ENCODE data around the gene IGF2BP3. TPM values are rescaled to one million over a fixed set of nuclear protein-coding genes. Genes with fewer than 3 reads are reported as not detected.
A peak's percentile ranks its signal among the peaks of the same experiment; 100 is the strongest.

IGF2BP3 gene
- total RNA-seq, 1 donor from 2014 or later, result 107 TPM

DNA sequence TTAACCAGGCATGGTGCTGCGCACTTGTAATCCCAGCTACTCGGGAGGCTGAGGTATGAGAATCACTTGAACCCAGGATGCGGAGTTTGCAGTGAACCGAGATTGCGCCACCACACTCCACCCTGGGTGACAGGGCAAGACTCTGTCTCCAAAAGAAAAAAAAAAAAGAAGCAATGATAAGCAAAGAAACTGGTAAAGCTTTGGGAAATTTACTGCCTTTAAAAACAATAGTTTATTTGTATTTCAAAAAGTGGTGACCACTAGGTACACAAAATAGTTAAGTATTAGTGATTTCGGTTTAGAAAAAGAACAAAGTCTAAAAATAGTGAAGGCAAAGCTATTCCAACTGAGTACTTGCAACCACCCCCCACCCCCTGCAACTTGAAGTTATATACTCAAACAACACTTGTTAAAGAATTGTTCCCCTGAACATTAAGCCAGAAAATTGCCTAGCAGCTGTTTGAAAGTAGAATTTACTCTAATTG, 133.4 kb downstream of the IGF2BP3 start:
- no peak overlapping the region for H3K4me3 Mint-ChIP-seq
- no peak for DNase-seq (ENCODE audit: extremely low spot score, unreplicated experiment)
- no peaks in the 10 kb centered on the region for H3K27me3 Mint-ChIP-seq
- no peak overlapping the region for H3K27ac Mint-ChIP-seq
- H3K36me3 Mint-ChIP-seq, result peaks cover 56% of the 10 kb centered on the region
- TF ChIP-seq, protein P1, sequence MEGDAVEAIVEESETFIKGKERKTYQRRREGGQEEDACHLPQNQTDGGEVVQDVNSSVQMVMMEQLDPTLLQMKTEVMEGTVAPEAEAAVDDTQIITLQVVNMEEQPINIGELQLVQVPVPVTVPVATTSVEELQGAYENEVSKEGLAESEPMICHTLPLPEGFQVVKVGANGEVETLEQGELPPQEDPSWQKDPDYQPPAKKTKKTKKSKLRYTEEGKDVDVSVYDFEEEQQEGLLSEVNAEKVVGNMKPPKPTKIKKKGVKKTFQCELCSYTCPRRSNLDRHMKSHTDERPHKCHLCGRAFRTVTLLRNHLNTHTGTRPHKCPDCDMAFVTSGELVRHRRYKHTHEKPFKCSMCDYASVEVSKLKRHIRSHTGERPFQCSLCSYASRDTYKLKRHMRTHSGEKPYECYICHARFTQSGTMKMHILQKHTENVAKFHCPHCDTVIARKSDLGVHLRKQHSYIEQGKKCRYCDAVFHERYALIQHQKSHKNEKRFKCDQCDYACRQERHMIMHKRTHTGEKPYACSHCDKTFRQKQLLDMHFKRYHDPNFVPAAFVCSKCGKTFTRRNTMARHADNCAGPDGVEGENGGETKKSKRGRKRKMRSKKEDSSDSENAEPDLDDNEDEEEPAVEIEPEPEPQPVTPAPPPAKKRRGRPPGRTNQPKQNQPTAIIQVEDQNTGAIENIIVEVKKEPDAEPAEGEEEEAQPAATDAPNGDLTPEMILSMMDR (conservative IDR thresholded peaks at IDR 0.05), result no peak
- H3K9me3 Mint-ChIP-seq, result no peaks in the 10 kb centered on the region
- peaks cover 15% of the 10 kb centered on the region for H3K4me1 Mint-ChIP-seq (ENCODE audit: unreplicated experiment)

- no peak overlapping the region for H3K4me3 Mint-ChIP-seq
- DNase-seq (ENCODE audit: extremely low spot score, unreplicated experiment), result no peak
- H3K27me3 Mint-ChIP-seq, result no peaks in the 10 kb centered on the region
- H3K4me1 Mint-ChIP-seq (ENCODE audit: unreplicated experiment), result peaks cover 15% of the 10 kb centered on the region
- H3K36me3 Mint-ChIP-seq, result peaks cover 52% of the 10 kb centered on the region
- TF ChIP-seq, protein P1 (conservative IDR thresholded peaks at IDR 0.05), result no peak
- H3K27ac Mint-ChIP-seq, result peak overlapping the region; percentile 37
- no peaks in the 10 kb centered on the region for H3K9me3 Mint-ChIP-seq
Measured at GRCh38 chr7:23336086-23336485, 134.2 kb downstream of the IGF2BP3 start.

DNA sequence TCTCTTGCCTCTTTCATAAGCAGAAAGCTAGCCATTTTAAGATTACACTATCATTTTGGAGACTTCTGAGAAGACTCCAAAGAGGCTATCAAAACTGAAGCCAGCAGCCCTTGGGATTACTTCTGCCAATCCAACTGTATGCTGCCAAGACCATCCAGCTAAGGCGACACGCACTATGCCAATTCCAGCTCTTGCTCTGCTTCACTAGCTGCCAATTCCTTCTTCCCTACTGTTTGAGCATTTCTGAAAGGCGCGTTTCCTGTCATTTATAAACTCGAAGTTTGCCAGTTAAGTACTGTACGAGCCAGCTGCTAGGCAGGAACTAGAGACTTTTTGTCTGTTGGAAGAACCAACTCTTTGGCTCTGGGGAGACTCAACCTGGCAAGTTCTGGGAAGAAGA, 134.7 kb downstream of the IGF2BP3 start:
- Mint-ChIP-seq H3K27me3 (no peaks in the 10 kb centered on the region), H3K4me1 (ENCODE audit: unreplicated experiment) (peaks cover 15% of the 10 kb centered on the region), H3K9me3 (no peaks in the 10 kb centered on the region), H3K4me3 (no peak overlapping the region), H3K27ac (peak overlapping the region; percentile 37), H3K36me3 (peaks cover 50% of the 10 kb centered on the region)
- TF ChIP-seq, protein P1 (conservative IDR thresholded peaks at IDR 0.05), result no peak
- no peak for DNase-seq (ENCODE audit: extremely low spot score, unreplicated experiment)

GRCh38 chr7:23335136-23335535, 135.2 kb downstream of the IGF2BP3 start:
- peaks cover 15% of the 10 kb centered on the region for H3K4me1 Mint-ChIP-seq (ENCODE audit: unreplicated experiment)
- no peaks in the 10 kb centered on the region for H3K9me3 Mint-ChIP-seq
- no peak overlapping the region for H3K27ac Mint-ChIP-seq
- TF ChIP-seq, protein P1 (conservative IDR thresholded peaks at IDR 0.05), result no peak
- H3K36me3 Mint-ChIP-seq, result peaks cover 48% of the 10 kb centered on the region
- H3K4me3 Mint-ChIP-seq, result no peak overlapping the region
- H3K27me3 Mint-ChIP-seq, result no peaks in the 10 kb centered on the region
- DNase-seq (ENCODE audit: extremely low spot score, unreplicated experiment), result no peak

DNA sequence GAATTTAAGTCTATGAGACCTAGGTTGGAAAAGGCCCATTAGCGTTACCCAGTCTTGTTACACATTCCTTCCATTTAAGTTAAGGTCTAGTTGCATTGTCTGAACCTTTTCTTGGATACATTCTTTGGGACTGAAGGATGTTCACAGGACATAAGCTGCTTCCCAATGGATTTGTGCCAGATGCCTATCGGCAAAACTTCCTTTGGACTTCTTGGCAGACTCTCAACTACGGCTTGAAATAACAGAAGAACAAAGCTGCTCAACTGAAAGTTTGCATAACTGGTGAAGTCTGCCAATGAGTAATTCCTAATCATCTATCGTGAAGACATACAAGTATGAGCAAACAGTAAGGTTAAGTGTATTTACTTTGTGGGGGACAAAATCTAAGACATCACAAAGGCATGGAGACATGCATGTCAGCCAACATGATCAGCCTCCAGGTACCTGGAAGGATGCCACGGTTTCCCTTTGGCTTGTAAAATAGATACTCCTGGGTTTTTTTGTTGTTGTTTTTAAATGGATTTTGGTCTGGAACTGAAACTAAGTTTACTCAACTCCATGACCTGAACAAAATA, 135.7 kb downstream of the IGF2BP3 start:
- TF ChIP-seq, protein P1 (conservative IDR thresholded peaks at IDR 0.05), result no peak
- no peaks in the 10 kb centered on the region for H3K9me3 Mint-ChIP-seq
- H3K4me3 Mint-ChIP-seq, result peak overlapping the region; percentile 10
- peaks cover 15% of the 10 kb centered on the region for H3K4me1 Mint-ChIP-seq (ENCODE audit: unreplicated experiment)
- no peak for DNase-seq (ENCODE audit: extremely low spot score, unreplicated experiment)
- no peaks in the 10 kb centered on the region for H3K27me3 Mint-ChIP-seq
- no peak overlapping the region for H3K27ac Mint-ChIP-seq
- H3K36me3 Mint-ChIP-seq, result peaks cover 47% of the 10 kb centered on the region
